ENCODE results near the gene DNAJC7. TPM values are rescaled to one million over a fixed set of nuclear protein-coding genes. Genes with fewer than 3 reads are reported as not detected.

DNAJC7 gene
- total RNA-seq, 3 donors from 2014 or later, result 80.6 to 108 (median 86.7) TPM

DNA sequence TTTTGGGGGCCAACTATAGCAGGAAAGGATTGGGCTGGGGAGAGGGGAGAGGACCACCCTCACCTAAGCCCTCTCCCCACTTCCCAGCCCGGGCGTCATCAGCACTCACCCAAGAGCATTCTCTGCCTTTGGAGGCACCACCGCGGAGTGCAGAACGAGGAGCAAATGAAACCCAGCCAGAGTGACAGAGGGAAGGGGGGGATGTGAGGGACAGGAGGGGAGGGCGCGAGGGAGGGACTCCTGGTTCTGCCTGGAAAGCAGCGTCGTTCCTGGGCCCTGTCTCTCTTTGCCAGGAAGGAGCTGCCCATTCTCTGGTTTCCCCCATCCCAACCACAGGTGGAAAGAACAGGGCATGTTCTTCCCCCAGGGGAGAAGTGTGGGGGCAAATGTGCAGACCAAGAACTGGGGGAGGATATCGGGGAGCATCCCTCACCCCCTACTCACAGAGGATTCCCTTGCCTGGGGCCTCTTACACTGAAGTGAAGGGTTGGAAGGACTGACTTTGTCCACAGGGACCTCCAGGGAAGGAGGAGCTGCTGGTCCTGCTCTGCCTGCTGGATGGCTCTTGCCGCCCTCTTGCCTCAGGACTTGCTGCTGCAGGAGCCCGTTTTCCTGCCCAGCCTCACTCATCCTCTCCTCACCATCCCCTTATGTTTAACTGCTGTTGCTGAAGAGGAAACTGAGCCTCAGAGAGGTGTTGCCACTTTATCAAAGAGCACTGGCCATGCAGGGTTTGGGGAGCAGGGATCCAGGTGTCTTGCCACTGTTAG, 36.7 kb upstream of the DNAJC7 start:
- TF ChIP-seq, protein P1, sequence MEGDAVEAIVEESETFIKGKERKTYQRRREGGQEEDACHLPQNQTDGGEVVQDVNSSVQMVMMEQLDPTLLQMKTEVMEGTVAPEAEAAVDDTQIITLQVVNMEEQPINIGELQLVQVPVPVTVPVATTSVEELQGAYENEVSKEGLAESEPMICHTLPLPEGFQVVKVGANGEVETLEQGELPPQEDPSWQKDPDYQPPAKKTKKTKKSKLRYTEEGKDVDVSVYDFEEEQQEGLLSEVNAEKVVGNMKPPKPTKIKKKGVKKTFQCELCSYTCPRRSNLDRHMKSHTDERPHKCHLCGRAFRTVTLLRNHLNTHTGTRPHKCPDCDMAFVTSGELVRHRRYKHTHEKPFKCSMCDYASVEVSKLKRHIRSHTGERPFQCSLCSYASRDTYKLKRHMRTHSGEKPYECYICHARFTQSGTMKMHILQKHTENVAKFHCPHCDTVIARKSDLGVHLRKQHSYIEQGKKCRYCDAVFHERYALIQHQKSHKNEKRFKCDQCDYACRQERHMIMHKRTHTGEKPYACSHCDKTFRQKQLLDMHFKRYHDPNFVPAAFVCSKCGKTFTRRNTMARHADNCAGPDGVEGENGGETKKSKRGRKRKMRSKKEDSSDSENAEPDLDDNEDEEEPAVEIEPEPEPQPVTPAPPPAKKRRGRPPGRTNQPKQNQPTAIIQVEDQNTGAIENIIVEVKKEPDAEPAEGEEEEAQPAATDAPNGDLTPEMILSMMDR (IDR thresholded peaks at IDR 0.05), result no peak
- peaks cover 12% of the 10 kb centered on the region for H3K4me1 ChIP-seq (ENCODE audit: low read depth)
- H3K4me3 ChIP-seq, result no peak overlapping the region
- H3K9me3 ChIP-seq, result no peaks in the 10 kb centered on the region
- ATAC-seq (no peak), DNase-seq (no peak)
- intact Hi-C loops (cut with DNase I, micrococcal nuclease), result no loop called here
- H3K36me3 ChIP-seq (ENCODE audit: low read depth), result no peaks in the 10 kb centered on the region

DNA sequence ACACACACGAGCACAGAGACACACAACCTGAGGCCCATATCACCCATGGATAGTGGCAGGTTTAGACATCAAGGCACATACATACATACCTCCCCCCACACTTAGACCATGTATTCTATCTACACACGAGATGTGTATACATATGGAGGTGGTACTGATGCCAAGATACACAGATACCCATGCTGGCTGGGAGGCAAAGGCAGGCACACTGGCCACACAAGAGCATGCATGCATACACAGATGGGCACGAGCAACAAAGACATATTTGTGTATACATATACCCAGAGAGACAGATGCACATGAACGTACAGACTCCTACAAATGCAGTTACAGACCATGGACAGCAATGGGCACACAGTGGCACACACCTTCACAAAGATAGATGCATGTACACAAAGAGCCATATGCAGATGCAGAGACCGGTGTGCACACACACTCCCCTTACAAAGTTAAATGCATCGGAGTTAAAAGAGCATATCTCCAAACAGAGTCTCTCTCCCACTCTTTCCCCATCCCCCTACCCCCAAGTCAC, 35.2 kb upstream of the DNAJC7 start:
- Histone ChIP-seq H3K36me3 (ENCODE audit: low read depth) (no peaks in the 10 kb centered on the region), H3K4me1 (ENCODE audit: low read depth) (peaks cover 12% of the 10 kb centered on the region), H3K9me3 (no peaks in the 10 kb centered on the region), H3K4me3 (no peak overlapping the region)
- TF ChIP-seq, protein P1 (IDR thresholded peaks at IDR 0.05), result no peak
- intact Hi-C loops (cut with DNase I, micrococcal nuclease), result no loop called here
- ATAC-seq, result no peak
- DNase-seq, result no peak

DNA sequence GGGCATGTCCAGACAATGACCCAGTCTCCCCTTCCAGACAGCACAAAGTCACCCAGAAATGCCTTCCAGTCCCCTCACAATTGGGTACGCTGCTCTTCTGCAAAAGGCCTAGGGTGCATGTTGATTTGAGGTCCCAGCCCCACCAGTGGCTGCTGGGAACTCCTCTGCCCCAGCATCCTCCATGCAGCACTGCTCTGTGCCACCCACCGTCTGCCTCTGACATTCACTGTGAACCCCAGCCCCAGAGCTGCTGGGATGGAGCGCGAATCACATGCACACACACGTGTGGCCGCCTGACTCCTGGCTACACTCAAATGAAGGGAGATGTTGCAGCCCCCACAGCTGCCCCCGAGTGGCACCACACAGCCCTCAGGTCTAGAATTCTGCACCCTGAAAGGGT, 34.4 kb upstream of the DNAJC7 start:
- DNase-seq (no peak), ATAC-seq (no peak)
- TF ChIP-seq, protein P1 (IDR thresholded peaks at IDR 0.05), result no peak
- intact Hi-C loops (cut with DNase I, micrococcal nuclease), result no loop called here
- H3K4me3 ChIP-seq, result no peak overlapping the region
- H3K9me3 ChIP-seq, result no peaks in the 10 kb centered on the region
- H3K36me3 ChIP-seq (ENCODE audit: low read depth), result no peaks in the 10 kb centered on the region
- peaks cover 12% of the 10 kb centered on the region for H3K4me1 ChIP-seq (ENCODE audit: low read depth)

DNA sequence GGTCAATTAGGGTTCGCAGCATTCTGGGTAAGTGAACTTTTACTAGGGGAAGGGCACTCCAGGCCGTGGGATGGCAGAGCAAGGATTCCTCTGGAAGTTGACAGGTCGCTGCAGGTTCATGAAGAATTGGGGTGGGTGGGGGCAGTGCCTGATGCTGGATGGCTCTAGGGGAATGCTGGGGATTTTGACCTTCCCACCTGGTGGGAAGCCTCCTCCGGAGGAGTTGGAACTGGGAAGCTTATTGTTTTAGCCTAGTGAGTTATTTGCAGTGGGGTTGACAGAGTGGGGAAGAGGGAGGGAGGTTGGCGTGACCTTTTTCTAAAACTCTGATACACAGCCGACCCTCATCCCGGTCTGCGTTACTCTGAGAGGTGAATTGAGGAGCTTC, 33.8 kb upstream of the DNAJC7 start:
- Histone ChIP-seq H3K4me3 (no peak overlapping the region), H3K4me1 (ENCODE audit: low read depth) (peaks cover 12% of the 10 kb centered on the region), H3K36me3 (ENCODE audit: low read depth) (no peaks in the 10 kb centered on the region), H3K9me3 (no peaks in the 10 kb centered on the region)
- intact Hi-C loops (cut with DNase I, micrococcal nuclease), result no loop called here
- ATAC-seq (no peak), DNase-seq (no peak)
- TF ChIP-seq, protein P1 (IDR thresholded peaks at IDR 0.05), result no peak

DNA sequence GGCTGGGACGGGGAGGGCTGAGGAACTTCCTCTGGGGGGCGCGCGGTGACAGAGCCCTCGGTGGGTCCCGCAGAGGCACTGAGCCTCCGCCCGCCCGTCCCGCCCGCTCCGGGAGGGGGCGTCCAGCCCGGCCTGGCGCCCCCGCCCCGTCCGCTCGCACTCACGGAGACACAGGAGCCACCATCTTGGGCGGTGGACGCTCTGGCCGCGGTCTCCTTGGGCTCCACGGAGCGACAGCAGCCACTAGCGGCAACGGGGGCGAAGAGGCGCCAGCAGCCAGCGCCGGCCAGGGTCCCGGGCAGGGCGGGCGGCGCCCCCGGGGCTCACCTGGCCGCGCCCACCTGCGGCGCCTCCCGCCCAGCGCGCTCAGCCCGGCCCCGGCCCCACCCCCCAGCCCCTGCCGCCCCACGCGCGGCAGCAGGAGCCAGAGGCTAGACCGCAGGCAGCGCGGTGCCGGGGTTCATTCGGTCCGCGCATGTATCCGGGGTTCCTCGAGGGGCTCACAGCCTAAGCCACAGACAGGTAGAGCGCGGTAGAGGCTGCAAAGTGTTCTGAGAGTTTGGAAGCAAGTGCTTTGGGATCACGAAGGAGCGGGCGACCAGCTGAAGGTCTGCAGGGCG, 33.3 kb upstream of the DNAJC7 start, which contains the start of gene C17orf113:
Gene C17orf113 (minus strand): TSS at position 209 of the 620 bp plus-strand sequence. CDS start 7,225 bp downstream, outside the sequence.
- DNase-seq (peak; percentile 71 to 79 (median 73)), ATAC-seq (peak; percentile 88)
- Histone ChIP-seq H3K4me1 (ENCODE audit: low read depth) (peaks cover 12% of the 10 kb centered on the region), H3K4me3 (peak within 1 kb of the TSS; percentile 34), H3K36me3 (ENCODE audit: low read depth) (no peaks in the 10 kb centered on the region), H3K9me3 (no peaks in the 10 kb centered on the region)
- TF ChIP-seq, protein P1 (IDR thresholded peaks at IDR 0.05), result peak; percentile 21
- intact Hi-C loops (cut with DNase I, micrococcal nuclease), result no loop called here

Measured in mucosa of descending colon (tissue), 3 donors.